NCI-H2196 (cell line): ENCODE measurements around the gene CAPN1.
"Not testable (repeated sequence)": the region's sequence is repeated elsewhere in the genome, so short reads cannot be mapped to it uniquely, and the experiment has no call there.

Source experiments
- DNase-seq: peaks from one replicate; lab custom pipeline; 2025; ENCODE audit not compliant: unreplicated experiment; lab: John Stamatoyannopoulos, UW

Gene CAPN1

GRCh38 chr11:65181569-65182257 is at the start of gene CAPN1:
TSS of gene CAPN1 (plus strand) at chr11:65181928. CDS start at chr11:65182702, 774 bp downstream.
- DNase-seq: peak; percentile 64

GRCh38 chr11:65132238-65132987 is 49.3 kb upstream of the CAPN1 start:
- DNase-seq: no peak

- DNase-seq: peak; percentile 74
Observed at GRCh38 chr11:65132988-65133700, 48.6 kb upstream of the CAPN1 start.

- DNase-seq: no peak
Observed at GRCh38 chr11:65133724-65134123, 48.0 kb upstream of the CAPN1 start.

- peak; percentile 92 for DNase-seq
Observed at GRCh38 chr11:65134240-65134951, 47.3 kb upstream of the CAPN1 start, which contains the start of gene SYVN1. TSS of gene SYVN1 (minus strand) at chr11:65134519. CDS start at chr11:65133601, 918 bp downstream.

- peak; percentile 97 for DNase-seq
Observed at GRCh38 chr11:65134952-65135632, 46.6 kb upstream of the CAPN1 start.

GRCh38 chr11:65135633-65136145 is 46.0 kb upstream of the CAPN1 start:
- no peak for DNase-seq

- no peak for DNase-seq
Observed at GRCh38 chr11:65136515-65137096, 45.1 kb upstream of the CAPN1 start.

- DNase-seq: no peak
Observed at GRCh38 chr11:65141896-65142494, 39.7 kb upstream of the CAPN1 start.

- no peak for DNase-seq
Observed at GRCh38 chr11:65147352-65148075, 34.2 kb upstream of the CAPN1 start.

- no peak for DNase-seq
Observed at GRCh38 chr11:65148657-65149056, 33.1 kb upstream of the CAPN1 start.

- DNase-seq: not testable (repeated sequence)
Observed at GRCh38 chr11:65150131-65150508, 31.6 kb upstream of the CAPN1 start.

- peak; percentile 94 for DNase-seq
Observed at GRCh38 chr11:65150509-65151299, 31.0 kb upstream of the CAPN1 start.

GRCh38 chr11:65151331-65151899 is 30.3 kb upstream of the CAPN1 start:
- no peak for DNase-seq

- no peak for DNase-seq
Observed at GRCh38 chr11:65152122-65152521, 29.6 kb upstream of the CAPN1 start.

GRCh38 chr11:65156256-65156655 is 25.5 kb upstream of the CAPN1 start:
- no peak for DNase-seq

GRCh38 chr11:65156926-65157325 is 24.8 kb upstream of the CAPN1 start:
- no peak for DNase-seq

GRCh38 chr11:65157336-65157735 is 24.4 kb upstream of the CAPN1 start:
- no peak for DNase-seq
